KMS-11 (cell line): ENCODE data around the gene CFTR.

Source experiments
- H2AFZ ChIP-seq: fragments of 200-600 bp; sonication (generic); 2 replicates; pipeline ENCODE4 v1.6.1; 2016; ENCODE audit warnings: antibody characterized with exemption, mixed run types, low read depth
- H3K27ac ChIP-seq: fragments of 200-600 bp; sonication (generic); 2 replicates; pipeline ENCODE4 v1.6.1; 2016; ENCODE audit warnings: mild to moderate bottlenecking, mixed run types
- H3K27me3 ChIP-seq: fragments of 200-600 bp; sonication (generic); 2 replicates; pipeline ENCODE4 v1.6.1; 2017; ENCODE audit warnings: mild to moderate bottlenecking, low read depth, mixed run types, moderate library complexity; ENCODE audit not compliant: insufficient read depth
- H3K36me3 ChIP-seq: fragments of 200-600 bp; sonication (generic); 2 replicates; pipeline ENCODE4 v1.6.1; 2017; ENCODE audit warnings: mild to moderate bottlenecking, mixed run types; ENCODE audit not compliant: insufficient read depth
- H3K4me1 ChIP-seq: fragments of 200-600 bp; sonication (generic); 2 replicates; pipeline ENCODE4 v1.6.1; 2016; ENCODE audit warnings: mild to moderate bottlenecking, low read depth, mixed run types; ENCODE audit not compliant: poor library complexity, severe bottlenecking
- H3K4me2 ChIP-seq: fragments of 200-600 bp; sonication (generic); 2 replicates; pipeline ENCODE4 v1.7.0; 2016; ENCODE audit warnings: mild to moderate bottlenecking, mixed run types
- H3K4me3 ChIP-seq: fragments of 200-600 bp; sonication (generic); IDR thresholded peaks from 2 replicates; pipeline ENCODE4 v1.6.1; 2017; ENCODE audit warnings: low read depth, low read length, mixed read lengths; ENCODE audit not compliant: insufficient read depth
- H3K79me2 ChIP-seq: fragments of 200-600 bp; sonication (generic); 2 replicates; pipeline ENCODE4 v1.6.1; 2016; ENCODE audit warnings: low read depth, mixed run types; ENCODE audit not compliant: insufficient read depth
- H3K9ac ChIP-seq: fragments of 200-600 bp; sonication (generic); 2 replicates; pipeline ENCODE4 v1.6.1; 2016; ENCODE audit warnings: mild to moderate bottlenecking, mixed run types
- H4K20me1 ChIP-seq: fragments of 200-600 bp; sonication (generic); 2 replicates; pipeline ENCODE4 v1.6.1; 2016; ENCODE audit warnings: mild to moderate bottlenecking, mixed run types; ENCODE audit not compliant: insufficient read depth
- TF ChIP-seq, protein P1 (sequence below): fragments of 200-600 bp; sonication (generic); conservative IDR thresholded peaks from 2 replicates; pipeline ENCODE4 v1.6.1; 2017; ENCODE audit warnings: low read depth, mild to moderate bottlenecking, antibody characterized with exemption, low read length, moderate library complexity, mixed read lengths

Gene CFTR

DNA sequence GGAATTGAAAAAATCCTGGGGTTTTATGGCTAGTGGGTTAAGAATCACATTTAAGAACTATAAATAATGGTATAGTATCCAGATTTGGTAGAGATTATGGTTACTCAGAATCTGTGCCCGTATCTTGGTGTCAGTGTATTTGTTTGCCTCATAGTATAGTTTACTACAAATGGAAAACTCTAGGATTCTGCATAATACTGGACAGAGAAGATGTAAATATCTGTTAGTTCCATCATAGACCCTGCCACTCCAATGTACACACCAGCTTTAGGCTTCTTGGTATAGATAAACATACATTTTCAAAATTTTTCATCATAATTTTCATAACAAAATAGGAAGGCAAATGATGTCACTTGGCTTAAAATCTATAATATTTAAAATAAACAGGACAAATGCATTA, 108.1 kb downstream of the CFTR start:
- H3K36me3 ChIP-seq = no peaks in the 10 kb centered on the region
- TF ChIP-seq, protein P1, sequence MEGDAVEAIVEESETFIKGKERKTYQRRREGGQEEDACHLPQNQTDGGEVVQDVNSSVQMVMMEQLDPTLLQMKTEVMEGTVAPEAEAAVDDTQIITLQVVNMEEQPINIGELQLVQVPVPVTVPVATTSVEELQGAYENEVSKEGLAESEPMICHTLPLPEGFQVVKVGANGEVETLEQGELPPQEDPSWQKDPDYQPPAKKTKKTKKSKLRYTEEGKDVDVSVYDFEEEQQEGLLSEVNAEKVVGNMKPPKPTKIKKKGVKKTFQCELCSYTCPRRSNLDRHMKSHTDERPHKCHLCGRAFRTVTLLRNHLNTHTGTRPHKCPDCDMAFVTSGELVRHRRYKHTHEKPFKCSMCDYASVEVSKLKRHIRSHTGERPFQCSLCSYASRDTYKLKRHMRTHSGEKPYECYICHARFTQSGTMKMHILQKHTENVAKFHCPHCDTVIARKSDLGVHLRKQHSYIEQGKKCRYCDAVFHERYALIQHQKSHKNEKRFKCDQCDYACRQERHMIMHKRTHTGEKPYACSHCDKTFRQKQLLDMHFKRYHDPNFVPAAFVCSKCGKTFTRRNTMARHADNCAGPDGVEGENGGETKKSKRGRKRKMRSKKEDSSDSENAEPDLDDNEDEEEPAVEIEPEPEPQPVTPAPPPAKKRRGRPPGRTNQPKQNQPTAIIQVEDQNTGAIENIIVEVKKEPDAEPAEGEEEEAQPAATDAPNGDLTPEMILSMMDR = no peak
- peaks cover 51% of the 10 kb centered on the region for H3K4me1 ChIP-seq
- H4K20me1 ChIP-seq = no peaks in the 10 kb centered on the region
- no peak overlapping the region for H3K9ac ChIP-seq
- peak overlapping the region; percentile 58 for H3K27ac ChIP-seq
- H2AFZ ChIP-seq = no peak overlapping the region
- H3K27me3 ChIP-seq = no peaks in the 10 kb centered on the region
- H3K4me3 ChIP-seq = no peak overlapping the region
- H3K4me2 ChIP-seq = peak overlapping the region; percentile 83
- H3K79me2 ChIP-seq = no peaks in the 10 kb centered on the region

DNA sequence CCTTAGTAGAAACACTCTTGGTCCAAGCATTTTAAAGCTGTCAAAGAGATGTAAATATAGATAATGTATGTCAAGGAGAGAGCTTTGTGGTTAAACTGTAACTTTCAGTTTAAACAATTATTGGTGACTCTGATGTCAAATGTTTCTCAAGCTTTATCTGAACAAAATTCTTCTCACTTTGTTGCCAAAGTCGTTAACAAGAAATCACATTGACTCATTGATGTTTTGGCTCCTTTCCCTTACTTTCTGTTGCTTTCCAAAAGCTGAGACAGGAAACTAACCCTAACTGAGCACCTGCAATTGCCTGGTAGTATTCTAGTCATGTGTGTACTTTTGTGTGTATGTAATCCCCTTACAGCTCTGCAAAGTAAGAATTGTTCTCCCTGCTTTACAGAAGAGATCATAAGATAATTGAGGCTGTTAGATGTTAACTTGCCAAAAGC, 108.5 kb downstream of the CFTR start:
- Histone ChIP-seq H3K27ac (peak overlapping the region; percentile 58), H3K79me2 (no peaks in the 10 kb centered on the region), H3K36me3 (no peaks in the 10 kb centered on the region), H3K4me3 (no peak overlapping the region), H2AFZ (peak overlapping the region; percentile 1; the same call in 1 of the 2 replicates), H3K4me2 (peak overlapping the region; percentile 83), H3K27me3 (no peaks in the 10 kb centered on the region), H4K20me1 (no peaks in the 10 kb centered on the region), H3K4me1 (peaks cover 51% of the 10 kb centered on the region), H3K9ac (no peak overlapping the region)
- TF ChIP-seq, protein P1 = no peak

DNA sequence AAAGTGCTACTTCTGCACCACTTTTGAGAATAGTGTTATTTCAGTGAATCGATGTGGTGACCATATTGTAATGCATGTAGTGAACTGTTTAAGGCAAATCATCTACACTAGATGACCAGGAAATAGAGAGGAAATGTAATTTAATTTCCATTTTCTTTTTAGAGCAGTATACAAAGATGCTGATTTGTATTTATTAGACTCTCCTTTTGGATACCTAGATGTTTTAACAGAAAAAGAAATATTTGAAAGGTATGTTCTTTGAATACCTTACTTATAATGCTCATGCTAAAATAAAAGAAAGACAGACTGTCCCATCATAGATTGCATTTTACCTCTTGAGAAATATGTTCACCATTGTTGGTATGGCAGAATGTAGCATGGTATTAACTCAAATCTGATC, 110.4 kb downstream of the CFTR start:
- peak overlapping the region; percentile 83 for H3K4me2 ChIP-seq
- H3K27me3 ChIP-seq = no peaks in the 10 kb centered on the region
- TF ChIP-seq, protein P1 = no peak
- H3K36me3 ChIP-seq = no peaks in the 10 kb centered on the region
- H3K79me2 ChIP-seq = no peaks in the 10 kb centered on the region
- peaks cover 51% of the 10 kb centered on the region for H3K4me1 ChIP-seq
- no peak overlapping the region for H3K4me3 ChIP-seq
- no peak overlapping the region for H3K9ac ChIP-seq
- H4K20me1 ChIP-seq = no peaks in the 10 kb centered on the region
- H2AFZ ChIP-seq = no peak overlapping the region
- no peak overlapping the region for H3K27ac ChIP-seq

DNA sequence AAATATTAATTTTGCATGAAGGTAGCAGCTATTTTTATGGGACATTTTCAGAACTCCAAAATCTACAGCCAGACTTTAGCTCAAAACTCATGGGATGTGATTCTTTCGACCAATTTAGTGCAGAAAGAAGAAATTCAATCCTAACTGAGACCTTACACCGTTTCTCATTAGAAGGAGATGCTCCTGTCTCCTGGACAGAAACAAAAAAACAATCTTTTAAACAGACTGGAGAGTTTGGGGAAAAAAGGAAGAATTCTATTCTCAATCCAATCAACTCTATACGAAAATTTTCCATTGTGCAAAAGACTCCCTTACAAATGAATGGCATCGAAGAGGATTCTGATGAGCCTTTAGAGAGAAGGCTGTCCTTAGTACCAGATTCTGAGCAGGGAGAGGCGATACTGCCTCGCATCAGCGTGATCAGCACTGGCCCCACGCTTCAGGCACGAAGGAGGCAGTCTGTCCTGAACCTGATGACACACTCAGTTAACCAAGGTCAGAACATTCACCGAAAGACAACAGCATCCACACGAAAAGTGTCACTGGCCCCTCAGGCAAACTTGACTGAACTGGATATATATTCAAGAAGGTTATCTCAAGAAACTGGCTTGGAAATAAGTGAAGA, 112.3 kb downstream of the CFTR start:
- TF ChIP-seq, protein P1 = no peak
- no peak overlapping the region for H3K9ac ChIP-seq
- H2AFZ ChIP-seq = no peak overlapping the region
- no peaks in the 10 kb centered on the region for H3K79me2 ChIP-seq
- no peaks in the 10 kb centered on the region for H4K20me1 ChIP-seq
- no peaks in the 10 kb centered on the region for H3K27me3 ChIP-seq
- peaks cover 47% of the 10 kb centered on the region for H3K4me1 ChIP-seq
- no peak overlapping the region for H3K4me3 ChIP-seq
- no peak overlapping the region for H3K4me2 ChIP-seq
- no peak overlapping the region for H3K27ac ChIP-seq
- no peaks in the 10 kb centered on the region for H3K36me3 ChIP-seq
